ENCODE results near the gene SETBP1. TPM values are rescaled to one million over a fixed set of nuclear protein-coding genes. Genes with fewer than 3 reads are reported as not detected.

The SETBP1 gene
- total RNA-seq, 1 experiment from 2014 or later = 0.33 TPM

DNA sequence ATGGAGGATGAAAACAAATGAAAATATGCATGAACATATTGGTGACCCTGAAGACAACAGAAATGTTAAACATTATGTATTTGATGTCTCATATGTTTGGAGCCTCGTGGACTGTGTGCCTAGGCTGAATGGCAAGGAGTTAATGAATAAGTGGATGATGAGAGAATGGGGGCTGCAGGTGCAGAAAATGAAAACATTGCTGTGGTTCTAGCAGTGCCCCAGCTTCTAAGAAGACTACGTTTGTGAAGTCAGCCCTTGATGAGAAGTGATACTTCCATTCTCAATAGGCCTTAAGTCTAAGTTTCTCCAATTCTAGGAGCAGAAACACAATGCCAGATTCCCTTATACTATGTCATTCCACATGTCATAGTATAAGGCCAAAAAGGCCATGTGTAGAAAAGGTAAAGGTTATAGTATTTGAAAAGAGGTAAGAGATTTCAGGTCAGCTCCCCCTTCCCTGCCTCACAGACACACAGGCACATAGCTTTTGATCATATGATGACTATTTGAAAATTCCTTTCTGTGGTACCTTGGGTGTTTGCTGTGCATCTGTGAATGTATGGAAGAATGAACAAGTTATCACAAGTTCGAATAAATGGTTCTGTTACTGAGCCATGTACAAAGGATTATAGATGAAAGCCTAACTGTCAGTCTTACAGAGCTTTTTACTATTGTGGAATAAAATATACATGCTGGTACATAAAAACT is 280.8 kb downstream of the SETBP1 start:
- no peak for DNase-seq (ENCODE audit: low spot score)

DNA sequence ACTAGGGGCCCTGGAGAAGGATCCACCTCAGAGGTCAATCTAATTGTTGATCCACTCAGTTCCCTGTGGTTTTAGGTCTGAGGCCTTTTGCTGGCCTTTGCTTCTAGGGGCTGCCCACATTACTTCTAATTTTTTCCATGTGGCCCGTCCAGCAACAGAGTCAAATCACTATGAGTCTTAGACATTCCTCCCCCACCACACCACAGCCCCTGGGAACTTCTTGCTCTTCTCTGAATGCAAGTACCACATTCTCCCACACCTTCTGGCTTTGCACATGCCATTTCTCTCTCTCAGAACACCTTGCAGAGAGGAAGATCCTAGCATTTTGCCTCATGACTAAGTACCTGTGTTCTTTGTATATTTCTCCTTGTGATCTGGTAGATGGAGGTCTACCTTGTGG is 286.9 kb downstream of the SETBP1 start:
- DNase-seq (ENCODE audit: low spot score) = no peak

DNA sequence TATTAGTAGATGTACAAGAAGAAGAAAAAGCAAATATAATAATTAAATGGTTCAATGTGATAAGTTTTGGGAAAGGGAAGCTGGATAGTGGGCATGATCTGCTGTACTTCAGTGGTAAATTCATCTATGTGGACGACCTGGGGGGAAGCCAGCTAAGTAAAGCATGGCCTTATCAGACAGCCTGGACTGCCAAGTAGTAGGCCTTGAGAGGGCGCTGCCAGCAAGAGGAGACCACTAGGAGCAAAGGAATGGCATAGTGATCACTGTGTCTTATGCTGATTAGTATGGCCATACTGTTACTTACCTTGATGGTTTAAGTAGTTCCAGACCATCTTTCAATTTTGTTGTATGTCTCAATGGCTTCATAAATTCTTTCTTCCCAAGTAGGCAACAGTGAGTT is 287.6 kb downstream of the SETBP1 start:
- no peak for DNase-seq (ENCODE audit: low spot score)

DNA sequence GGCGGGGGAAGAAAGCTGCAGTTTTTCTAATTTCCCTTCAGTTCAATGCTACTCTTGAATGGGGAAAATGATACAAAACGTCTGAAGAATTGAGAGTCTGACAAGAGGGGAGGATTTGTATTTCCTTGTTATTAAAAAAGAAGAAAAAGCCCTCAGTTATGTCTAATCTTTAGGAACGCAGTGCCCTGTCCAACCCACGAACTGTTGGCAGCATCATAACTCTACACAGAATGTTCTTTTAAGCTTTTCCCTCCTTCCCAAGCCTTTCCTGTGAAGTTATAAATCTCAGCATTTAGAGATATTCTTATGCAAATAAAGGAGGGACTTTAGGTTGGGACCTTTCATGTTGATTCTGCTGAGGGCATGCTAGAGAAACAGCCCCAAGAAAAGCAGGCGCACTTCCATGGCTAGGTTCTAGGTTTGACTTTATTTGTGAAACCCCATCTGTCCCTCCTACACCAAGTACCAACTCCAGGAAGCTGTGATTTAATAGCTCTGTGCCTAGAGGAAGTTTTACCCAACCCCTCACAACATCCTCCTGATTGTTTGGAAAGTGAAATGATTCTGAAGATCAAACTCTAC is 288.6 kb downstream of the SETBP1 start:
- DNase-seq (ENCODE audit: low spot score) = no peak

DNA sequence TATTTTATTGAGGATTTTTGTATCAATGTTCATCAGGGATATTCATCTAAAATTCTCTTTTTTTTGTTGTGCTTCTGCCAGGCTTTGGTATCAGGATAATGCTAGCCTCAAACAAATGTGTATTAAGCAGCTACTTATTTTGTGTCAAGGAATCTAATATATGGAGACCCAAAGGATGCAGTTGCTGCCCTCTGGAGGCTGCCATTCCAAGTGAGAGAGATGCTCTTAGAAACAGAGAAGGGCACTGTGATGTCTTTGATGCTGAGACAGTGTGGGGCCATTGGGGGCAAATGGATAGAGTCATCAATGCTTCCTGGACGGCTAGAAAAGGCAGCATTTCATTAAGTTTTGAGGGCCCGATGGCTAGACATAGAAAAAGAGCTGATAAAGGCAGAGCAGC is 292.6 kb downstream of the SETBP1 start:
- peak; percentile 1 for DNase-seq (ENCODE audit: low spot score)

DNA sequence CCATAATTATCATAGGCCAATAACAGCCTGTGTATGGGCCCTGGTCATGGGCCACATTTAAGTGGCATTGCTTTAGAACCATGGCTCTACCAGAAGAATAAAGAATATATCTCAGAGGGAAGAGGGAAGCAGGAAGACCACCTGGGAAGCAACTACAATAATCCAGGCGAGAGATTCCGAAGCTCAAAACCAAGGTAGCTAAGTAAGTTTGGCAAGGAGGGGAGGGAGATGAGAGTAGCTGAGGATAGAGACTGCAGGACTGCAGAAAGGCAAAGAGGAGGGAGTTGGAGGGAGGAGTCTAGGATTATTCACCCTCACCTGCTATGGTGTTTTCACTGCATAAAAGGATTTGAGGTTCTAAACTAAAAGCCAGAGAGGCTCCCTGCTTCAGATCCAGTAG is 293.5 kb downstream of the SETBP1 start:
- DNase-seq (ENCODE audit: low spot score) = no peak

DNA sequence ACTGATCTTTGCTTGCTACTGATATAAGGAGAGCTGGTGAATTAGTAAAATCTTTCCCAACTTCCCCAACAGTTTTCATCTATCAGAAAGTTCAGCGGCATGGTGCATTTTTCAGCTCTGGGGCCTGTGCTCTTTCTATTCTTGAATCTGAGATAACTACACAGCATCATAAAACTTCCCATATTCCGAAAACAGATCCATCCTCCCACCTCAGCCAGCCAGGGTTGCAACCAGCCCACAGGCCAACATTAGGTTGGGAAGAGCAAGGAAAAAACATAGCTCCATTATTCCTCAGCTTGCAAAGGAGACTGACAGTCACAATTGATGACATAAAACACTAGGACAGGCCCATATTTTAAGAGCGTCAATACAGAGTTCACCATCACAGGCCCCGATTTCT is 297.2 kb downstream of the SETBP1 start:
- DNase-seq (ENCODE audit: low spot score) = no peak

DNA sequence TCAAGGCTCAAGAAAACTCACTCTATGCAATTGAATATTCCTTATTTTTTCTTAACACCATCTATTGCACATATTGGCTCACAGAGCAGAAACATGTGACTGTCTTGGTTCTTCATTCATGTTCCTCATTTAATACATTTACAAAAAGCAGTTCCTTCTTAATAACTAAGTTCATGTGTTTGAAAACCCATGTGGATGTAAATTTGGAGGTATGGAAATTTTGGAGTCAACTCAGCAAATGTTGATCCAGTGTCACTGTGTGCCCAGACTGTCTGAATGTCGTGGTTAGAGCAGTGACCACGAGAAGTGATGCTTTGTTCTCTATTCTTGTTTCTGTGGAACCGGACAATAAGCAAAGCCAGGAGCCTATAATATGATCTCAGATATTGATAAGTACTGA is 299.1 kb downstream of the SETBP1 start:
- no peak for DNase-seq (ENCODE audit: low spot score)

DNA sequence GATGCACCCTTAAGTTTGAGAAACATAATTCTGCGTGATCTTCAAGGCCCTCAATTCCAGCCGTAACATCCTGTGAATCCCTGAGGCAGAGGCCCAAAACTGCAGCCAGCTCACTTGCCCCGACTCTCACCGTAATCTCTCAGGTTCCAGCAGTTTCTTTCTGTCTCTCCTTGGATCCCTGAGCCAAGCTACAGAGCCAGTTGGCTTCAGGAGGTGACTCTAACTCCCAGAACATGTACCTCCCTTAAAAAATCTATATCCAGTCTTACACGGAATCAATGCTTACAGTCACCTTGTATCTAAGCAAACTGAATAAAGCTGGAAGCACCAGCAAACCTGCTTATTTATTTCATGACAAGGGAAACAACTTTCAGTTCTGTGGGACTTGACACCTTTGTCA is 300.4 kb downstream of the SETBP1 start:
- DNase-seq (ENCODE audit: low spot score) = no peak

DNA sequence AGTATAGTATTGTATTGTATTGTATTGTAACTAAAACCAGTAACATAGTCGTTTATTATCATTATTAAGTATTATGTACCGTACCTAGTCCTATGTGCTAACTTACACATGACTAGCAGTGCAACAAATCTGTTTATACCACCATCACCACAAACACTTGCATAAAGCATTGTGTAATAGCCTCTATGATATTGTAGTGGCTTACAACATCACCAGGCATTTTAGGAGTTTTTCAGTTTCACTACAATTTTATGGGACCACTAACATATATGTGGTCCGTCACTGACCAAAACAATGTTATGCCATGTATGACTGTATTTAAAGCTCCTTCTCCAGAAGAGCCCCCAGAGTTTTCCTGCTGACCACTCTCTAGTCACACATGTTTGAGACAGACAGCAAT is 306.2 kb downstream of the SETBP1 start:
- no peak for DNase-seq (ENCODE audit: low spot score)

DNA sequence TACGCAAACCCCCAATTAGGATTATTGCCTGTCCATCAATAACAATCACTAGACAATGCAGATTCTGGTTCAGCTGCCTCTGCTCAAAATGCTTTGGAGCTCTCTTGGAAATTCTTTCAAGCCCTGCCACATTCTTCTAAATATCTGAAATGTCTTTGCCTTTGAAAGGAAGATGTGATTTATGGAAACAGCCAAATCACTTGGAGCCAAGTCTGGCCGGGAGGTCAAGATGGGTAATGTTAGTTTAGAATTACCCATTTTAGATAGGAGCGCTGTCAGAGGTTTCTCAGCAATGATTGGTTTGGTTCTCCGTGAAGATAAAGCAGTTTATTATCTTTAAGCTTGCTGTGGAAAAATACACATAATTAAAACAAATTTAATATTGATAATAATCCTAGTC is 306.7 kb downstream of the SETBP1 start:
- DNase-seq (ENCODE audit: low spot score) = no peak

DNA sequence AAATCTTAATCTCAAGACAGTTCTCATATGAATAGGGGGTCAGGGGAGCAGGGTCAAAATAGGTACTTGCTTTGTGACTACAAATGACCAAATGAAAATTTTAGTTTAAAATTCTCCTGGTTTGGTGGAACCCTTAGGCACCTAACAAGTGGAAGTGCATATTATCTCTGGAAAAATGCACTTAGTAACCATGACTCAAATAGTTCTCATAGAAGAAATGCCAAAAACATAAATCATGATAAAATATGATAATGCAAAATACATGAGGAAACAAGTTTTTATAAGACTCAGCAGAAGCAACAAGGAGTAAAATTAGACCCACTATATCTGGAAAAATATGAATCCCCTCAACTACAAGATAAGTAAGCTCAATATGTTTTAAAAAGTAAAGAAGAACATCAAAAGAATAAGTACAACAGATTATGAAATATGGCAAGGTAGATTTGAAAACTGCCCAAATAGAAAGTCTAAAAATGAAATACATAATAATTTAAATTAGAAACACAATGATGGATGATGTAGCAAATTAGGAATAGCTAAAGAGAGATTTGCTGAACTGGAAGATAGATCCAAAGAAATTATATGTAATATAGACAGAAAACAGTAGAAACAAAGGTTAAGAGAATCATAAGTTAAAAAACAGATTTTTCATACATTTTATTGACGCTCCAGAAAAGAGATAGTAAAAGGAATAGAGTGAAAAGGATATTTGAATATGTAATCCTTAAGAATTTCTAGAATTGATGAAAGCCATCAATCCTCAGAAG is 308.3 kb downstream of the SETBP1 start:
- no peak for DNase-seq (ENCODE audit: low spot score)

DNA sequence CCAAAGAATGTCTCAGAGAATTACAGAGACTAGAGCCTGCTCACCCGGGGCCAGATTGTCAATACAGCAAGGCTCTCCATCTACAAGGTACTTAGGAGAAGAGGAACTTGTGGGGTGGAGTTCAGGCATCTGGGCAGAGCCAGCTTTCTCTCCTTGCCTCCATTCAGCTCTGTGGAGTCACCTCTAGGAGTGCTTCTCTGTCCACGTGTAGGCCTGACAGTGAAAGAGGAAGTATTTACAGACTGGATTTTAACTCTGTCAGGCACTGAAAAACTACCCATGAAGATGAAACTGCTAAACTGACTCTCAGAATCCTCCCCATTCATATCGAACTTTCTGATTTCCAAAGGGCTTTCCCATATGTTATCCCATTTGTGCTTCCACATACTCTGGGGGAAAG is 315.6 kb downstream of the SETBP1 start:
- no peak for DNase-seq (ENCODE audit: low spot score)

DNA sequence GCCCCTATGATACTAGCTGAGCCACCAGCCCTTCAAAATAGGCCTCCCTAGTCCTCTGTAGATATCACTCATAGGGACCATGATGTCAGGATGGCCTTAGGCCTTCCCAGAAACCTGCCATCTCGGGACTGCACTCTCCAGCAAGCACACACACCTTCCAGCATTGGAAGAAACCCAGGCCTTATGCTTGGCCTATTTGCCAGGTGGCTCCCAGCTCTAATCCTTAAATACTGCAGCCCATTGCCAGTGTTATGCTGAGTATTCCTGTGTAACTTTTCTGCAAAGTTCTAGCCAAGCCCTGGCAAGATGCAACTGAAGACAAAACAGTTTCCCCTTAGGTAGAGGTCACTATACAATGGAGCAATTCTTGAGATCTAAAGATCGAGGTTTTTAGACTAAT is 316.5 kb downstream of the SETBP1 start:
- DNase-seq (ENCODE audit: low spot score) = no peak

DNA sequence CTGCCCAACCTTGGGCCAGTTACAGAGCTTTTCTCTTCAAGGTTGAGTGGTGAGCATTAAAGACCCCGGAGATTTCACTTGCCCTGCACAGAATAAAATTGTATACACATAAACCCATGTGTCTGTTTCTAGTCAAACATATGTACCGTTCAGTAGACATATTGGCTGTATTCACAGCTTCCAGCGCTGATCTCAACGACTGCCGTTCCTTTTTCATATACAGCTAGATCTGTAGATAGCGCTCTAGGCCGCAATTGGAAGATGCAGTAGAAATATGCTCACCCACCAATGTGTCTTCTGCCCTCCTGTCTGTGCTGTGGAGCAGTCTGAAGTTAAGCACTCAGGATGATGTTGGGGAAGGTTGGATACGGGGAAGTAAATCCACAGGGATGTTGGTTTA is 317.7 kb downstream of the SETBP1 start:
- no peak for DNase-seq (ENCODE audit: low spot score)

DNA sequence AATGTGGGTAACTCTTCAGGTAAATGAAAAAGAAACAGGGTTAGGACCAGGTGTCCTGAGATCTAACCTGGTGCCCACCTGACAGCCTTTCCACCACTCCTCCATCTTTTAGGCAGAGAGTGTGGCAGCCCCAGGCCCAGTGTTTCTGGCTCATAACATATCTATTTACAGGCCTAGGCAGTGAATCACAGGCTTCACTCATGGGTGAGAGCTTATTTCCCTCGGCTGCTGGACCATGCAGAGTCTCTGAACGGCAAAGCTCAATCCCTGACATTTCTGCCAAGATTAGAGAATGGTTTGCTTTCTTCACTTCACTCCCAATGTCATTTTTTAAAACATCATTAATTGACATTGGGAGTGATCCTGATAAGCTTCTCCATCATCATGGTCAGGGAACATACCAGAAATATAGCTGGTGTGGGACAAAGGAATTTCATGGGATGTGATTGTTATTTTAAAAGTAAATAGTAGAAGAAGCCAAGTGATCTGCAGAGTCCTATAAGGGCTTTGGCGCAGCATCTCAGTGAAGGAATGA is 323.9 kb downstream of the SETBP1 start:
- no peak for DNase-seq (ENCODE audit: low spot score)

DNA sequence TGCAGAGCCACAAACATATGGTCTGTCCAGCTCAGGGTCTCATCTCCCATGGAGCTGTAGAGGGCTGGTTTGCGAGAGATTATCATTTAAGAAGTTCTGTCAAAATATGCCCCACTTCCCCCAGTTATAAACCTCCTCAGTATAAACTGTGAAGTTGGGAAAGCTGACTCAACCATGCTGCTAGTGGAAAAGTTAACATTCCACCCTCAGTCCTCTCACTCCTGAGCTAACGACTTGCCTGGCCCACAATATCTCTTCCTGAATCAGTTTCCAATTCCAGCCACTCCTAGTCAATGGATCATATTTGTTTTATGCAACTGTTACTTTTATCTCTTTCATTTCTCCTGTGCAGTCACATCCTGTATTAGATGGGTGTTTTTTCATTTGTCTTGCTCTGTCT is 326.2 kb downstream of the SETBP1 start:
- DNase-seq (ENCODE audit: low spot score) = no peak

DNA sequence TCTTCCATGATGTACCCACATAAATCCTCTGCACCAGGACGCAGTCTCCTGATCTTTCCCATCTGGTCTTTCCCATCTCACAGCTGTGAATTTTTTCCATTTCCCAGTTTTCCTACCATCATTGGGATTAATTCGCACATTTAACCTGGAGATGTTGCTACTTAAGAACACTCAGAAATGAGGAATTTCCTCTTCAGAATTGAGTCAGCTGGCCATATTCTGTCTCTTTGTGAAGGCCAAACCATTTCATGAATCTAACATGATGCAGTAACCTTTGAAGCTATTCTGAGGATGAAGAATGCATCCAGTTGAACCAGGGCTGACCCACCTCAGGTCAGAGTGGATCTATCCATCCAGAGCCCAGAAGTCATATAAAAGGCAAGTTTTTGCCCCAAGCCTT is 326.8 kb downstream of the SETBP1 start:
- no peak for DNase-seq (ENCODE audit: low spot score)

DNA sequence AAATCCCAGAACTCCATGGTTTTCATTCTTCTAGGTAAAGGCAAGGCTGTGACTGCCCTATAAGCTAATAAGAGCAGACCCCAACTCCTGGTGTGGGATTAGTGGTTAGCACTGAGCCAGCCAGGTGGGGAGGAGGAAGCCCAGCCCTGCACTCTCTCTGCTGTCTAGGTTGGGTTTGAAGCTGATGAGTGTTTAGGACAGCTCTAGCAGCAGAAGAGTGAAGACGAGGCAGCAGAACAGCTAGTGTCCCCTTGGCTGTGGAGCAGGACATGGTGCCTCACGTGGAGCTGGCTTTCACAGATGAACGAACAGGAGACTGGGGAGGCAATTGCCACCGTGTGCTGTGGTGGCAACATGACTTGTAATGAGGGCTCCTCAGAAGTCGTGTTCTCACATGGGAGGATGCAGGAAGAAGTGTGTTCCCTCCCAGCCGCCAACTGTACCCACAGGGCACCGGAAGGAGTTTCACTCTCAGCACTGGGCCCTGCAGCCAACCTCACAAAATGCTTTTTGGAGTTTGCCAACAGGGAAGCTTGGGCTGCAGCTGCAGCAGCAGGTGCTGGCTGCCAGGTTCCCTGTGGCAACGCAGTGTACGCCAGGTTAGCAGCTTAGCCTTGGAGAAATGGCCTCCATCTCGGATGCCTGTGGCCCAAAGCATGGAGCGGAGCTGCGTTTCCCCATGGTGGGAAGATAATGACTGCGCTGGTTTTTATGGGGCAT is 328.2 kb downstream of the SETBP1 start:
- no peak for DNase-seq (ENCODE audit: low spot score)

DNA sequence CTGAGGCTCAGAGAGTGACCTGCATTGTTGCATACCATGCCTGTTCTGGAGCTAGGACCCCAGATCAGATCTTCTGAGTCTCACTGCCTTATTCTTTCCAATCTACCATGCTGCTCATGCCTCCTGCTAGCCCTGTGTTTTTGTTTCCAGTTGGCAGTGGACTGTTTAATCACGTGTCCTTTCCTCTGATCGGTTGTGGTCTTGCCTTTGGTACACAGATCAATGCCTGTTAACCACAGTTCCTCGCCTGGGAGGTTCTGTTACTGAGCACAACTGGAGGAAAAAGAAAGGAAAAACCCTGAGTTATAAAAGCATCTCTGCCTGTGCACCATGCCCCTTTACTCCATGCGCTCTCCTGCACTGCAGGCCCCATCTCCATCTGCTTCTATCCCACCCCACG is 329.1 kb downstream of the SETBP1 start:
- DNase-seq (ENCODE audit: low spot score) = no peak

DNA sequence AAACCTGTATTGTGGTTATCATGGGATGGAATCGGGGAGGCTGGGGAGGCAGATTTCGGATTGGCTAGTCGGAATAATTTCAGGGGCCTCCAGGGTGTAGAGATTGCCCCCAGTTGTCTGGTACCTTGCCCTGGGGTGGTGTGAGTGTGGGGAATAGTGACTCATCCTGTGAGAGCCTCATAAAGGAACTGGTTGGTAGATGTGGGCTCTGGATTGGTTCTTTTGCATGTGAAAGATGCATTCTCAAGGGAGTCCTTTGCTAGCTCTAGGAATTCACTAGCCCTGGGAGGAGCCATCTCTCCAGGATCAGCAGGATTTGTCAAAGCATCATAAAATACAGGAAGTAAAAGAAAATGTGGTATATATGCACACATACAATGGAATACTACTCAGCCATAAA is 331.6 kb downstream of the SETBP1 start:
- DNase-seq (ENCODE audit: low spot score) = no peak

DNA sequence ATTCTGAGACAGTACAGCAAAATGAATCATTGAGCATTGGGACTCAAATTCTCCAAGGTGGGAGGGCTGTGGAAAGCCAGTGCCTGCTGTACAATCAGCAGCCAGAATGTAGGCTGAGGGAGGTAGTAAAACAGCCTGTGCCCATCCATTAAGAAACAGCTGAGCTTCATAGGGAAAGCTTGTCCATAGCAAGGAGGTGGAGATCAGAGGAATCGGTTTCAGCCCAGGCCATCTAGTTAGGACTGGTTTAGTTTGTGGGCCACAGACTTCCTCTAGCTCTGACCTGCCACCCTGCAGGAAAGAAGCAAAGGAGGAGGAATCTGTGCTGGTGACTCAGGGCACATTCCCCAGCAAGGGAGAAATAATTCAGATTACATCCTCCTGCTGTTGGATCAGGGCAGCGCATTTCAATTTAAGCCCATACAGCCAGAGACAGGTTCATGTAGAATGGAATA is 333.4 kb downstream of the SETBP1 start:
- no peak for DNase-seq (ENCODE audit: low spot score)
